ENCODE results near the gene DFFB. TPM values are rescaled to one million over a fixed set of nuclear protein-coding genes. Genes with fewer than 3 reads are reported as not detected.

The DFFB gene
- total and polyA plus RNA-seq, 8 donors: 3.3 to 8.6 (median 5.2) TPM

GRCh38 chr1:3847081-3847480 lies 10.2 kb upstream of the DFFB start:
- WGBS, 2 donors: 78 to 86% methylated on average over 6 of the region's 6 CpGs
- Histone ChIP-seq H3K27ac (no peak overlapping the region), H3K4me1 (no peaks in the 10 kb centered on the region), H3K27me3 (no peaks in the 10 kb centered on the region), H3K36me3 (peaks cover 0 to 43% (median 6%) of the 10 kb centered on the region in 3 donors), H3K9me3 (no peaks in the 10 kb centered on the region), H3K4me3 (no peak overlapping the region)
- ATAC-seq (no peak), FAIRE-seq (no peak), DNase-seq (no peak)
- intact Hi-C loops (cut with DNase I): no loop called here
- TF ChIP-seq, protein P1, sequence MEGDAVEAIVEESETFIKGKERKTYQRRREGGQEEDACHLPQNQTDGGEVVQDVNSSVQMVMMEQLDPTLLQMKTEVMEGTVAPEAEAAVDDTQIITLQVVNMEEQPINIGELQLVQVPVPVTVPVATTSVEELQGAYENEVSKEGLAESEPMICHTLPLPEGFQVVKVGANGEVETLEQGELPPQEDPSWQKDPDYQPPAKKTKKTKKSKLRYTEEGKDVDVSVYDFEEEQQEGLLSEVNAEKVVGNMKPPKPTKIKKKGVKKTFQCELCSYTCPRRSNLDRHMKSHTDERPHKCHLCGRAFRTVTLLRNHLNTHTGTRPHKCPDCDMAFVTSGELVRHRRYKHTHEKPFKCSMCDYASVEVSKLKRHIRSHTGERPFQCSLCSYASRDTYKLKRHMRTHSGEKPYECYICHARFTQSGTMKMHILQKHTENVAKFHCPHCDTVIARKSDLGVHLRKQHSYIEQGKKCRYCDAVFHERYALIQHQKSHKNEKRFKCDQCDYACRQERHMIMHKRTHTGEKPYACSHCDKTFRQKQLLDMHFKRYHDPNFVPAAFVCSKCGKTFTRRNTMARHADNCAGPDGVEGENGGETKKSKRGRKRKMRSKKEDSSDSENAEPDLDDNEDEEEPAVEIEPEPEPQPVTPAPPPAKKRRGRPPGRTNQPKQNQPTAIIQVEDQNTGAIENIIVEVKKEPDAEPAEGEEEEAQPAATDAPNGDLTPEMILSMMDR (IDR thresholded peaks at IDR 0.05): no peak

DNA sequence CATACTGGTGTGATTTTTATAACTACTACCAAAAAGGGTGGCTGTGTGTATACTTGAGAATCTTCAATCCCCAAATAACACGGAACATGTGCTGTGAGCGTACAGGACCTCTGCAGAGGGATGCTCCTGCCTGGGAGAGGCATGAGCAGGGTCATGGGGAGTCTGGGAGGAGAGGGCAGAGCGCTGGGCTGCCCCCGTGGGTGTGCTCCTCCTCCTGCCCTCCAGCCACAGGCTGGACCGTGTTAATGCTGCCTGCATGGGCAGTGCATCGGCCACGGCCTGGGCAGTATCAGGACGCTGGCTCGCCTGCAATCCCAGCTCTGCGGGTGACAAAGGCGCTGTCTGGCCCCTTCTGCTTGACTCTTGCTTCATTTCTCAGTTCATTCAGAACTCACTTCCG lies 6.4 kb upstream of the DFFB start:
- TF ChIP-seq, protein P1 (IDR thresholded peaks at IDR 0.05): no peak
- no peak overlapping the region for H3K4me3 ChIP-seq
- intact Hi-C loops (cut with DNase I): no loop called here
- no peaks in the 10 kb centered on the region for H3K27me3 ChIP-seq
- peaks cover 0 to 20% (median 6%) of the 10 kb centered on the region in 3 donors for H3K36me3 ChIP-seq
- FAIRE-seq (no peak), DNase-seq (peak in 1 of 6 donors; percentile 39), ATAC-seq (no peak)
- no peaks in the 10 kb centered on the region for H3K9me3 ChIP-seq
- H3K27ac ChIP-seq: no peak overlapping the region
- H3K4me1 ChIP-seq: peaks cover 4 to 7% (median 5%) of the 10 kb centered on the region in 3 donors
- 85 to 90% methylated on average over 12 of the region's 12 CpGs for WGBS, 2 donors

DNA sequence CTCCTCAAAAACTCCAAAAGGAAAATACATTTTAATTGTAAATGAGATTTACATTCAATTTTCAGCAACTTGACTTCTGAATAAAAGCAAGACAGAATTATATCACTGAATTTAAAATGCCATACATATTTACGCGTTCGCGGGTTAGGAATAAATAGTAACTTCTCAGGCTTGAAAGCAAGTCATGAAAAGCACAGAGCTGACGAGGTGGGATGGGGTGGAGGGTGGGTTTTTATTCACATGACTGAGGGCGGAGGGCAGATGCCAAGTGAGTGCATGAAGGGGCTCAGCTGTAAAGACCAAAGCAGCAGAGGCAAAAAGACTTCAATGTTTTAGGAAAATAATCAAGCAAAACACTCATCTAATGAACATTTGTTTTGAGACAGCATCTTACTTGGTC lies 6.0 kb upstream of the DFFB start:
- Histone ChIP-seq H3K9me3 (no peaks in the 10 kb centered on the region), H3K27ac (no peak overlapping the region), H3K36me3 (peaks cover 0 to 20% (median 6%) of the 10 kb centered on the region in 3 donors), H3K4me1 (peaks cover 5 to 10% (median 7%) of the 10 kb centered on the region in 3 donors), H3K27me3 (no peaks in the 10 kb centered on the region), H3K4me3 (no peak overlapping the region)
- WGBS, 2 donors: 95 to 96% methylated on average over 6 of the region's 6 CpGs
- ATAC-seq (no peak), FAIRE-seq (no peak), DNase-seq (peak in 1 of 6 donors; percentile 3)
- TF ChIP-seq, protein P1 (IDR thresholded peaks at IDR 0.05): no peak
- intact Hi-C loops (cut with DNase I): no loop called here

DNA sequence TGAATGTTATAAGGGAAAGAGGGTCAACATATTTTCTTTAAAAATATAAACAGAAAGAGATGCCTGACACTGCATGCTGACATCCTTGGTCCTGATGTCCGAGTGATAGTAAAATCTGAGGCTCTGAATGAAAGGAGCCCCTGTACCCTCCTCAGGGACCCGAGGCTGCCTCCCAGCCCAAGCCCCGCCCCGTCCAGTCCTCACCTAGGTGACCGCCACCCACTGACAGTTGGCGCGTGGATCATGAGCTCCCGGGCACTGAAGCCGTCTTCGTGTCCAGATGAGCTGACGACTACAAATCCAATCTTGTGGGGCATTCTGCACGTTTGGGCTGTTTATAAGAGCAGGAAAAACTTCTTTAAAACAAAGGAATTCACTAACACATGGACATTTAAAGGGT lies 5.2 kb upstream of the DFFB start:
- TF ChIP-seq, protein P1 (IDR thresholded peaks at IDR 0.05): no peak
- DNase-seq: no peak

GRCh38 chr1:3852711-3853485 lies 4.4 kb upstream of the DFFB start:
- DNase-seq (peak in 1 of 6 donors; percentile 34), FAIRE-seq (no peak), ATAC-seq (no peak)
- H3K27ac ChIP-seq: no peak overlapping the region
- intact Hi-C loops (cut with DNase I): no loop called here
- peaks cover 0 to 10% (median 6%) of the 10 kb centered on the region in 3 donors for H3K36me3 ChIP-seq
- H3K9me3 ChIP-seq: no peaks in the 10 kb centered on the region
- peaks cover 5 to 10% (median 7%) of the 10 kb centered on the region in 3 donors for H3K4me1 ChIP-seq
- TF ChIP-seq, protein P1 (IDR thresholded peaks at IDR 0.05): no peak
- WGBS, 2 donors: 73 to 80% methylated on average over 15 of the region's 15 CpGs
- H3K4me3 ChIP-seq: no peak overlapping the region
- H3K27me3 ChIP-seq: no peaks in the 10 kb centered on the region

More for the DNA sequence above, 5.2 kb upstream of the DFFB start:
- no peak for FAIRE-seq
- ATAC-seq: no peak
- peaks cover 5 to 10% (median 7%) of the 10 kb centered on the region in 3 donors for H3K4me1 ChIP-seq
- no peak overlapping the region for H3K4me3 ChIP-seq
- intact Hi-C loops (cut with DNase I): no loop called here
- H3K9me3 ChIP-seq: no peaks in the 10 kb centered on the region
- 80 to 87% methylated on average over 12 of the region's 12 CpGs for WGBS, 2 donors
- H3K27me3 ChIP-seq: no peaks in the 10 kb centered on the region
- no peak overlapping the region for H3K27ac ChIP-seq
- peaks cover 0 to 18% (median 6%) of the 10 kb centered on the region in 3 donors for H3K36me3 ChIP-seq

Data from pancreas (tissue), 10 donors.